GM23338 (cell line): ENCODE data around the gene SH3RF3. TPM values are rescaled to one million over a fixed set of nuclear protein-coding genes. Genes with fewer than 3 reads are reported as not detected.

ENCODE experiments used
- ATAC-seq: fragments of 200-7000 bp; cut with Tn5 transposase; 3 replicates; pipeline ENCODE4 v1.9.1; 2020
- DNase-seq: peaks from one replicate; pipeline ENCODE4 v3.0.0-alpha.2; 2015; ENCODE audit warnings: low spot score
- H2AFZ ChIP-seq: fragments of 200-600 bp; sonication (generic); 2 replicates; pipeline ENCODE4 v1.8.0; 2016; ENCODE audit warnings: antibody characterized with exemption, mild to moderate bottlenecking, moderate library complexity
- H3F3A ChIP-seq: fragments of 200-600 bp; sonication (generic); replicated peaks from 2 replicates; pipeline ENCODE4 v1.8.0; 2017; ENCODE audit warnings: antibody characterized with exemption, mixed run types, low read depth
- H3K27ac ChIP-seq: fragments of 200-600 bp; sonication (generic); 2 replicates; pipeline ENCODE4 v1.6.1; 2016; ENCODE audit warnings: low read depth
- H3K27me3 ChIP-seq: fragments of 200-600 bp; sonication (generic); 2 replicates; pipeline ENCODE4 v1.8.0; 2016; ENCODE audit warnings: mild to moderate bottlenecking, mixed run types, moderate library complexity; ENCODE audit not compliant: insufficient read depth
- H3K36me3 ChIP-seq: fragments of 200-600 bp; sonication (generic); 2 replicates; pipeline ENCODE4 v1.8.0; 2016; ENCODE audit warnings: mild to moderate bottlenecking; ENCODE audit not compliant: insufficient read depth
- H3K4me1 ChIP-seq: fragments of 200-600 bp; sonication (generic); 2 replicates; pipeline ENCODE4 v1.8.0; 2016; ENCODE audit warnings: mild to moderate bottlenecking, moderate library complexity; ENCODE audit not compliant: insufficient read depth
- H3K4me2 ChIP-seq: fragments of 200-600 bp; sonication (generic); 2 replicates; pipeline ENCODE4 v1.7.1; 2017; ENCODE audit warnings: mixed run types
- H3K4me3 ChIP-seq: fragments of 200-600 bp; sonication (generic); 2 replicates; pipeline ENCODE4 v1.6.1; 2016; ENCODE audit warnings: mixed run types
- H3K79me2 ChIP-seq: fragments of 200-600 bp; sonication (generic); replicated peaks from 2 replicates; pipeline ENCODE4 v1.8.0; 2017; ENCODE audit warnings: mild to moderate bottlenecking; ENCODE audit not compliant: insufficient read depth
- H3K9me2 ChIP-seq: fragments of 200-600 bp; sonication (generic); 2 replicates; pipeline ENCODE4 v1.8.0; 2017; ENCODE audit not compliant: insufficient read depth
- H4K20me1 ChIP-seq: fragments of 200-600 bp; sonication (generic); replicated peaks from 2 replicates; pipeline ENCODE4 v1.8.0; 2017; ENCODE audit warnings: mild to moderate bottlenecking; ENCODE audit not compliant: insufficient read depth
- H3K27ac Mint-ChIP-seq: 2 replicates; pipeline ENCODE4 v1.8.0; 2020; ENCODE audit warnings: inconsistent platforms, mild to moderate bottlenecking, moderate library complexity, mixed read lengths
- H3K27me3 Mint-ChIP-seq: 3 replicates; pipeline ENCODE4 v1.8.0; 2022; ENCODE audit warnings: low read depth, mild to moderate bottlenecking, moderate library complexity, mixed read lengths, inconsistent platforms; ENCODE audit not compliant: insufficient read depth, poor library complexity
- H3K36me3 Mint-ChIP-seq: 3 replicates; pipeline ENCODE4 v1.8.0; 2021; ENCODE audit warnings: low read depth, mild to moderate bottlenecking, inconsistent platforms, moderate library complexity, mixed read lengths
- H3K4me1 Mint-ChIP-seq: 3 replicates; pipeline ENCODE4 v1.8.0; 2020; ENCODE audit warnings: mild to moderate bottlenecking, inconsistent platforms, mixed read lengths
- H3K4me3 Mint-ChIP-seq: 3 replicates; pipeline ENCODE4 v1.8.0; 2021; ENCODE audit warnings: moderate library complexity, mild to moderate bottlenecking, inconsistent platforms, mixed read lengths
- H3K9me3 Mint-ChIP-seq: 3 replicates; pipeline ENCODE4 v1.8.0; 2020; ENCODE audit warnings: moderate library complexity, mild to moderate bottlenecking, inconsistent platforms, mixed read lengths
- CREB1 ChIP-seq: fragments of 250-450 bp; sonication (Bioruptor Pico); IDR thresholded peaks from 2 replicates; pipeline ENCODE4 v1.5.0; 2020; ENCODE audit warnings: low read depth, mild to moderate bottlenecking, moderate library complexity
- EZH2 ChIP-seq: fragments of 200-600 bp; sonication (generic); IDR thresholded peaks from one replicate; pipeline ENCODE4 v1.8.0; 2017; ENCODE audit warnings: antibody characterized with exemption, mild to moderate bottlenecking, low read depth; ENCODE audit not compliant: unreplicated experiment
- EZH2phosphoT487 ChIP-seq: fragments of 200-600 bp; sonication (generic); IDR thresholded peaks from one replicate; pipeline ENCODE4 v1.8.1; 2018; ENCODE audit warnings: antibody characterized with exemption; ENCODE audit not compliant: unreplicated experiment
- JUNB ChIP-seq: IDR thresholded peaks from one replicate; pipeline ENCODE4 v1.6.1; 2016; ENCODE audit warnings: antibody characterized with exemption; ENCODE audit not compliant: unreplicated experiment
- NANOG ChIP-seq: IDR thresholded peaks from 2 replicates; pipeline ENCODE4 v1.6.1; 2016; ENCODE audit warnings: antibody characterized with exemption, borderline replicate concordance
- POLR2AphosphoS5 ChIP-seq: IDR thresholded peaks from 2 replicates; pipeline ENCODE4 v1.6.1; 2016; ENCODE audit warnings: antibody characterized with exemption, low read depth
- REST ChIP-seq: IDR thresholded peaks from one replicate; pipeline ENCODE4 v1.6.1; 2018; ENCODE audit warnings: antibody characterized with exemption; ENCODE audit not compliant: unreplicated experiment
- STAT1 ChIP-seq: IDR thresholded peaks from one replicate; pipeline ENCODE4 v1.6.1; 2016; ENCODE audit warnings: antibody characterized with exemption; ENCODE audit not compliant: unreplicated experiment
- ZNF114 ChIP-seq: fragments of 250-450 bp; sonication (Bioruptor Pico); IDR thresholded peaks from 2 replicates; pipeline ENCODE4 v1.5.0; 2020; ENCODE audit warnings: mild to moderate bottlenecking, moderate library complexity
- ZNF331 ChIP-seq: fragments of 250-450 bp; sonication (Bioruptor Pico); IDR thresholded peaks from 2 replicates; pipeline ENCODE4 v1.5.0; 2020; ENCODE audit warnings: low read depth, mild to moderate bottlenecking, moderate library complexity
- ZNF462 ChIP-seq: fragments of 250-450 bp; sonication (Bioruptor Pico); IDR thresholded peaks from 2 replicates; pipeline ENCODE4 v1.5.0; 2020; ENCODE audit warnings: mild to moderate bottlenecking, moderate library complexity
- polyA plus RNA-seq: library from polyadenylated mRNA; unstranded; fragments of >200 nt; fragmentation: Nextera tagmentation; extraction: Ambion mirVana; gene quantifications from 2 replicates; pipeline ENCODE4 v1.2.1, GENCODE V29; 2016
- total RNA-seq: library from RNA; depleted of rRNA; stranded (reverse); fragments of >200 nt; shearing (Covaris generic); gene quantifications from 2 replicates; pipeline ENCODE4 v1.2.3, GENCODE V29; 2014

Gene SH3RF3
- total and polyA plus RNA-seq, 2 experiments from 2014 or later: 0.11 to 0.63 TPM

DNA sequence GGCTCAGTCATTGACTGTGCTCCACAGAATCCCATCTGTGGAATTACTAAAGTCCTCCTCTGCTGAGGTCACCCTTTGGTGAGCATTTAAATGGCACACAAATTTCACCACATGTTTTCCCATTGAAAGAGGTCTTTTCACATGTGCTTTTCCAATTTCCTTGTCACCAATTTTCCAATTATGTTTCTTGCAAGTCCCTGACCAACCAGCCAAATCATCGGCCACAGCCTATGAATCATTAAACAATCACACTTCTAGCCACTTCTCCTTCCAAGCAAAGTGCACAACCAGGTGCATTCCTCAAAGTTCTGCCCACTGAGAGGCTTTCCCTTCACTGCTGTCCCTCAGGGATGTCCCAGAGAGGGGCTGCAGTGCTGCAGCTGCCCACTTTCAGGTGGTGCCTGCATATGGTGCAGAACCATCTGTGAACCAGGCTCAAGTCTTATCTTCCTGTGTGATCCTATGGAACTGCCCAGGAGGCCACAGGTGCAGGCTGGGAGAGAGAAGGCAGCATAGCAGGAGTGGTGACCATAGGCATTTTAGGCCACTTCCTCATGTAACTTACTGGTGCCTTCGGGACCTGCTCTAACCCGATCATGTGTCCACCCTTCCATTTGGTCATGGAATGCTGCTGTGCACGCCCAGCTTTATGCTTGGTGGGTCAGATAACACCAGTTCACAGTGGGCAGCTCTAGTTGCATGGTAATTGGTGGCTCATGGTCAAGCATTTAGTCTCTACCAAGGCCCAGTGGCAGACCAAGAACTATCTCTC lies 331.7 kb downstream of the SH3RF3 start (continued):
- TF ChIP-seq POLR2AphosphoS5 (no peak), JUNB (no peak), EZH2phosphoT487 (no peak), CREB1 (CRISPR knock-in tag) (no peak), EZH2 (no peak), REST (no peak)

- H3K36me3 ChIP-seq: no peaks in the 10 kb centered on the region
- no peaks in the 10 kb centered on the region for H3F3A ChIP-seq
- no peak overlapping the region for H3K4me3 Mint-ChIP-seq
- H3K36me3 Mint-ChIP-seq: no peaks in the 10 kb centered on the region
- H3K27me3 ChIP-seq: no peaks in the 10 kb centered on the region
- no peaks in the 10 kb centered on the region for H3K9me3 Mint-ChIP-seq
- H3K27ac Mint-ChIP-seq: no peak overlapping the region
- no peaks in the 10 kb centered on the region for H3K4me1 ChIP-seq
- H3K9me2 ChIP-seq: no peaks in the 10 kb centered on the region
- ATAC-seq (no peak), DNase-seq (no peak)
- no peak overlapping the region for H3K4me2 ChIP-seq
- H3K27me3 Mint-ChIP-seq: peaks cover 5% of the 10 kb centered on the region
- H3K4me3 ChIP-seq: no peak overlapping the region
- H2AFZ ChIP-seq: no peak overlapping the region
- no peaks in the 10 kb centered on the region for H3K4me1 Mint-ChIP-seq
- H3K27ac ChIP-seq: no peak overlapping the region
- no peaks in the 10 kb centered on the region for H4K20me1 ChIP-seq
- no peaks in the 10 kb centered on the region for H3K79me2 ChIP-seq
- TF ChIP-seq EZH2: no peak
- no peak for TF ChIP-seq ZNF331
- TF ChIP-seq ZNF462: no peak
- no peak for TF ChIP-seq EZH2phosphoT487
- no peak for TF ChIP-seq STAT1
- no peak for TF ChIP-seq ZNF114 (CRISPR knock-in tag)
- TF ChIP-seq NANOG: no peak
- no peak for TF ChIP-seq REST
- no peak for TF ChIP-seq POLR2AphosphoS5
Measured at GRCh38 chr2:109463236-109463635, 334.2 kb downstream of the SH3RF3 start.
